ENCODE results near the gene TIMM21.

TIMM21 gene

GRCh38 chr18:74147779-74148542, at the start of gene TIMM21, which contains the start of gene FBXO15:
Gene TIMM21, plus strand, starts transcription at chr18:74148523. Its CDS starts 286 bp downstream, at chr18:74148809.
Gene FBXO15, minus strand, starts transcription at chr18:74147834. Its CDS starts 49 bp downstream, at chr18:74147785.
- Histone ChIP-seq H3K9ac (peak within 1 kb of the TSS; percentile 9), H3K4me2 (ENCODE audit: low read length) (peak within 1 kb of the TSS; percentile 100), H3K4me1 (peaks cover 9% of the 10 kb centered on the region), H3K27ac (peak within 1 kb of the TSS; percentile 87), H2AFZ (peak within 1 kb of the TSS; percentile 95), H3K79me2 (peaks cover 25% of the 10 kb centered on the region), H3K9me3 (ENCODE audit: control insufficient read depth, low read length) (no peaks in the 10 kb centered on the region), H3K4me3 (ENCODE audit: low read depth, low read length) (peak within 1 kb of the TSS; percentile 97), H3K36me3 (ENCODE audit: control insufficient read depth, insufficient read depth, low read length) (no peaks in the 10 kb centered on the region), H3K27me3 (ENCODE audit: control insufficient read depth, insufficient read depth, low read length) (no peaks in the 10 kb centered on the region)
- TF ChIP-seq, protein P1, sequence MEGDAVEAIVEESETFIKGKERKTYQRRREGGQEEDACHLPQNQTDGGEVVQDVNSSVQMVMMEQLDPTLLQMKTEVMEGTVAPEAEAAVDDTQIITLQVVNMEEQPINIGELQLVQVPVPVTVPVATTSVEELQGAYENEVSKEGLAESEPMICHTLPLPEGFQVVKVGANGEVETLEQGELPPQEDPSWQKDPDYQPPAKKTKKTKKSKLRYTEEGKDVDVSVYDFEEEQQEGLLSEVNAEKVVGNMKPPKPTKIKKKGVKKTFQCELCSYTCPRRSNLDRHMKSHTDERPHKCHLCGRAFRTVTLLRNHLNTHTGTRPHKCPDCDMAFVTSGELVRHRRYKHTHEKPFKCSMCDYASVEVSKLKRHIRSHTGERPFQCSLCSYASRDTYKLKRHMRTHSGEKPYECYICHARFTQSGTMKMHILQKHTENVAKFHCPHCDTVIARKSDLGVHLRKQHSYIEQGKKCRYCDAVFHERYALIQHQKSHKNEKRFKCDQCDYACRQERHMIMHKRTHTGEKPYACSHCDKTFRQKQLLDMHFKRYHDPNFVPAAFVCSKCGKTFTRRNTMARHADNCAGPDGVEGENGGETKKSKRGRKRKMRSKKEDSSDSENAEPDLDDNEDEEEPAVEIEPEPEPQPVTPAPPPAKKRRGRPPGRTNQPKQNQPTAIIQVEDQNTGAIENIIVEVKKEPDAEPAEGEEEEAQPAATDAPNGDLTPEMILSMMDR (IDR thresholded peaks at IDR 0.05): no peak

DNA sequence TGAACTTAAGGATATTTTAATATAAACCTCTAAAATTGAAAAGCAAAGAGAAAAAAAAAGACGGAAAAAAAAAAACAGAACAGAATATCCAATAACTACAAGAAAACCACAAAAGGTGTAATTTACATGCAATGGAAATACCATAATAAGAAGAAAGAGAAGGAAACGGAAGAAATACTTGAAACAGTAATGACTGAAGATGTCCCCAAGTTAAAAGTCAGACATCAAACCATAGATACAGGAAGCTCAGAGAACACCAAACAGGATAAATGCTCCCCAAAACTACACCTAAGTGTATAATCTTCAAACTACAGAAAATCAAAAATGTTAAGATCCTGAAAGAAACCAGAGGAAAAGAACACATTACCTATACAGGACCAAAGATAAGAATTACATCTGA, 39.9 kb upstream of the TIMM21 start:
- TF ChIP-seq, protein P1 (IDR thresholded peaks at IDR 0.05): no peak
- Histone ChIP-seq H3K4me3 (ENCODE audit: low read depth, low read length) (no peak overlapping the region), H3K27me3 (ENCODE audit: control insufficient read depth, insufficient read depth, low read length) (no peaks in the 10 kb centered on the region)

GRCh38 chr18:74110149-74110548, 38.2 kb upstream of the TIMM21 start:
- TF ChIP-seq, protein P1 (IDR thresholded peaks at IDR 0.05): no peak
- Histone ChIP-seq H3K4me3 (ENCODE audit: low read depth, low read length) (no peak overlapping the region), H2AFZ (no peak overlapping the region), H3K9ac (no peak overlapping the region), H3K36me3 (ENCODE audit: control insufficient read depth, insufficient read depth, low read length) (no peaks in the 10 kb centered on the region), H3K4me2 (ENCODE audit: low read length) (no peak overlapping the region), H3K4me1 (no peaks in the 10 kb centered on the region), H3K79me2 (no peaks in the 10 kb centered on the region), H3K27me3 (ENCODE audit: control insufficient read depth, insufficient read depth, low read length) (no peaks in the 10 kb centered on the region), H3K9me3 (ENCODE audit: control insufficient read depth, low read length) (no peaks in the 10 kb centered on the region), H3K27ac (no peak overlapping the region)

More for the DNA sequence above, 39.9 kb upstream of the TIMM21 start:
- H3K4me2 ChIP-seq (ENCODE audit: low read length): no peak overlapping the region
- H2AFZ ChIP-seq: no peak overlapping the region
- no peaks in the 10 kb centered on the region for H3K79me2 ChIP-seq
- no peaks in the 10 kb centered on the region for H3K36me3 ChIP-seq (ENCODE audit: control insufficient read depth, insufficient read depth, low read length)
- no peak overlapping the region for H3K27ac ChIP-seq
- H3K4me1 ChIP-seq: no peaks in the 10 kb centered on the region
- no peaks in the 10 kb centered on the region for H3K9me3 ChIP-seq (ENCODE audit: control insufficient read depth, low read length)
- H3K9ac ChIP-seq: no peak overlapping the region

- no peak overlapping the region for H2AFZ ChIP-seq
- H3K9me3 ChIP-seq (ENCODE audit: control insufficient read depth, low read length): no peaks in the 10 kb centered on the region
- H3K4me1 ChIP-seq: no peaks in the 10 kb centered on the region
- H3K4me2 ChIP-seq (ENCODE audit: low read length): no peak overlapping the region
- TF ChIP-seq, protein P1 (IDR thresholded peaks at IDR 0.05): no peak
- no peaks in the 10 kb centered on the region for H3K27me3 ChIP-seq (ENCODE audit: control insufficient read depth, insufficient read depth, low read length)
- H3K4me3 ChIP-seq (ENCODE audit: low read depth, low read length): no peak overlapping the region
- no peaks in the 10 kb centered on the region for H3K79me2 ChIP-seq
- no peaks in the 10 kb centered on the region for H3K36me3 ChIP-seq (ENCODE audit: control insufficient read depth, insufficient read depth, low read length)
- no peak overlapping the region for H3K27ac ChIP-seq
- no peak overlapping the region for H3K9ac ChIP-seq
Measured at GRCh38 chr18:74110976-74111375, 37.3 kb upstream of the TIMM21 start.

GRCh38 chr18:74113711-74114110, 34.6 kb upstream of the TIMM21 start:
- no peaks in the 10 kb centered on the region for H3K79me2 ChIP-seq
- no peak overlapping the region for H2AFZ ChIP-seq
- H3K9me3 ChIP-seq (ENCODE audit: control insufficient read depth, low read length): no peaks in the 10 kb centered on the region
- no peaks in the 10 kb centered on the region for H3K36me3 ChIP-seq (ENCODE audit: control insufficient read depth, insufficient read depth, low read length)
- H3K4me2 ChIP-seq (ENCODE audit: low read length): no peak overlapping the region
- H3K27ac ChIP-seq: no peak overlapping the region
- TF ChIP-seq, protein P1 (IDR thresholded peaks at IDR 0.05): no peak
- no peaks in the 10 kb centered on the region for H3K27me3 ChIP-seq (ENCODE audit: control insufficient read depth, insufficient read depth, low read length)
- H3K9ac ChIP-seq: no peak overlapping the region
- H3K4me1 ChIP-seq: no peaks in the 10 kb centered on the region
- H3K4me3 ChIP-seq (ENCODE audit: low read depth, low read length): no peak overlapping the region

Measured in parathyroid adenoma (tissue), 2 donors.